ENCODE results near the gene ORMDL2.
"Not testable (repeated sequence)": the region's sequence is repeated elsewhere in the genome, so short reads cannot be mapped to it uniquely, and the experiment has no call there.

The ORMDL2 gene

GRCh38 chr12:55829967-55830600, 12.2 kb downstream of the ORMDL2 start:
- DNase-seq, result peak; percentile 26

- DNase-seq, result peak; percentile 65
Observed at GRCh38 chr12:55830601-55831446, 13.0 kb downstream of the ORMDL2 start.

GRCh38 chr12:55831447-55831815, 13.6 kb downstream of the ORMDL2 start:
- DNase-seq, result no peak

GRCh38 chr12:55833056-55833455, 15.2 kb downstream of the ORMDL2 start:
- no peak for DNase-seq

- DNase-seq, result not testable (repeated sequence)
Observed at GRCh38 chr12:55834400-55834799, 16.6 kb downstream of the ORMDL2 start.

- DNase-seq, result no peak
Observed at GRCh38 chr12:55838361-55838760, 20.5 kb downstream of the ORMDL2 start.

- DNase-seq, result no peak
Observed at GRCh38 chr12:55839345-55840140, 21.7 kb downstream of the ORMDL2 start.

- no peak for DNase-seq
Observed at GRCh38 chr12:55840581-55841351, 22.9 kb downstream of the ORMDL2 start.

GRCh38 chr12:55842681-55843429, 25.0 kb downstream of the ORMDL2 start, which contains the start of gene MMP19:
MMP19 (minus strand) TSS chr12:55842936; CDS start chr12:55842830, 106 bp downstream.
- DNase-seq, result no peak

- no peak for DNase-seq
Observed at GRCh38 chr12:55843431-55843830, 25.6 kb downstream of the ORMDL2 start.

- DNase-seq, result no peak
Observed at GRCh38 chr12:55844961-55845360, 27.1 kb downstream of the ORMDL2 start.

GRCh38 chr12:55845361-55845760, 27.5 kb downstream of the ORMDL2 start:
- DNase-seq, result no peak

- DNase-seq, result no peak
Observed at GRCh38 chr12:55845785-55846496, 28.1 kb downstream of the ORMDL2 start.

- DNase-seq, result no peak
Observed at GRCh38 chr12:55847033-55847432, 29.2 kb downstream of the ORMDL2 start.

- DNase-seq, result peak; percentile 17
Observed at GRCh38 chr12:55847603-55848291, 29.9 kb downstream of the ORMDL2 start.

- DNase-seq, result no peak
Observed at GRCh38 chr12:55849616-55850343, 31.9 kb downstream of the ORMDL2 start.

GRCh38 chr12:55850401-55850800, 32.6 kb downstream of the ORMDL2 start:
- DNase-seq, result no peak

- no peak for DNase-seq
Observed at GRCh38 chr12:55850893-55851292, 33.1 kb downstream of the ORMDL2 start.

GRCh38 chr12:55852740-55853139, 34.9 kb downstream of the ORMDL2 start:
- DNase-seq, result no peak

GRCh38 chr12:55861396-55861795, 43.6 kb downstream of the ORMDL2 start:
- no peak for DNase-seq
